ENCODE measurements around the gene HSPA2. TPM values are rescaled to one million over a fixed set of nuclear protein-coding genes. Genes with fewer than 3 reads are reported as not detected.
A peak's percentile ranks its signal among the peaks of the same experiment; 100 is the strongest.

Gene HSPA2
- total and polyA plus RNA-seq, 2 of the 13 experiments (the other 11 are each of a cell fraction or from before 2014, with no cell fraction given): 0.15 to 0.27 TPM

DNA sequence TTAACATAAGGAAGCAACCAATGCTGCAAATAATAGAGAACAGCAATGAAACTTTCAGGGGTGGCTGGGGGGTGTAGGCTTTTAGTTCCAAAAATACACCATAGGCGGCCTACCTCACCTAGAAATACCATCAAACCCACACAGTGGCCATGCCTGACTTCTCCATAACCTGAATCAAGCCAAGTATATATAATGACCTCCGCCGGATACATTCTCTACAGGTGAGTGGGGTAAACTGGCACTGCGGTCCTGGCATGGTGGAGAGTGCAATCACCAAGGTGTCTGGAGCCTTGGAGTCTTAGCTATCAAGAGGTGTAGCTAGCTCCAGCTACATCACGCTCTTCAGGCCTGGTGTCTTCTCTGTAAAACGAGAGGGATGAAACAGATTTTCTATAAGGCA, 38.1 kb upstream of the HSPA2 start:
- TF ChIP-seq POGK (CRISPR knock-in tag; conservative IDR thresholded peaks at IDR 0.05) (0 out of 2 replicates have a peak, but pooled peaks have one; percentile 14), MAZ (IDR thresholded peaks at IDR 0.05; ENCODE audit: borderline replicate concordance, low read depth, low read length) (no peak), MAZ (CRISPR knock-in tag; IDR thresholded peaks at IDR 0.05; ENCODE audit: low read depth) (0 out of 2 replicates have a peak, but pooled peaks have one; percentile 6), ZFAT (CRISPR knock-in tag; conservative IDR thresholded peaks at IDR 0.05) (no peak)
- H2AFZ ChIP-seq (ENCODE audit: low read length): no peak overlapping the region
- H3K9ac ChIP-seq (ENCODE audit: insufficient read depth, low read depth, low read length): peak overlapping the region; percentile 95
- H3K27ac ChIP-seq (ENCODE audit: extremely low read length, insufficient read depth, low read length): peak overlapping the region; percentile 99
- WGBS (ENCODE audit: low lambda C conversion rate): 11% methylated on average over 5 of the region's 6 CpGs
- in situ Hi-C loops (cut with HindIII; ENCODE audit: extremely low pct_ligation_motif_present, low pct_unique_long_range_greater_than_20kb): no loop called here
- BruUV-seq (replicated peaks): no TSS peak
- peaks cover 49% of the 10 kb centered on the region for H3K4me1 ChIP-seq (ENCODE audit: insufficient read depth, low read length)
- no peaks in the 10 kb centered on the region for H3K9me3 ChIP-seq (ENCODE audit: low read length)
- ATAC-seq (no peak), FAIRE-seq (no peak), DNase-seq (ENCODE audit: low spot score) (no peak)
- intact Hi-C loops (cut with micrococcal nuclease; ENCODE audit: unreplicated experiment): no loop called here
- peaks cover 17% of the 10 kb centered on the region for H4K20me1 ChIP-seq (ENCODE audit: insufficient read depth, low read length)
- no peaks in the 10 kb centered on the region for H3K36me3 ChIP-seq (replicated peaks in 1 of 2; ENCODE audit: control insufficient read depth in 1 of 2, insufficient read depth in 2 of 2, low read length in 2 of 2)
- POLR2A ChIA-PET: interaction anchor here (1.0 kb wide), 1 partner anchor 115 kb away, joined by 3 read pairs; the partner anchor contains the start of gene MTHFD1
- H3K27me3 ChIP-seq (ENCODE audit: control insufficient read depth in 1 of 2, insufficient read depth in 2 of 2, low read length in 2 of 2): no peaks in the 10 kb centered on the region; a peak in 1 of 5 replicates
- peak overlapping the region; percentile 93 to 98 (median 96) for H3K4me3 ChIP-seq (replicated peaks in 1 of 3; ENCODE audit: insufficient read depth in 1 of 3, low read depth in 2 of 3, low read length in 3 of 3)
- CTCF ChIA-PET (ENCODE audit: low intra/inter-chr PET ratio, low total read pairs): no interaction called here
- peak overlapping the region; percentile 85 for H3K4me2 ChIP-seq (ENCODE audit: low read depth, low read length)
- H3K79me2 ChIP-seq (ENCODE audit: insufficient read depth, low read length): peaks cover 36% of the 10 kb centered on the region

GRCh38 chr14:64502887-64503433, 37.6 kb upstream of the HSPA2 start:
- POLR2A ChIA-PET: interaction anchor here (1.0 kb wide), 1 partner anchor 115 kb away, joined by 3 read pairs; the partner anchor contains the start of gene MTHFD1
- Histone ChIP-seq H3K9ac (ENCODE audit: insufficient read depth, low read depth, low read length) (peak overlapping the region; percentile 95), H2AFZ (ENCODE audit: low read length) (no peak overlapping the region), H3K4me3 (replicated peaks in 1 of 3; ENCODE audit: insufficient read depth in 1 of 3, low read depth in 2 of 3, low read length in 3 of 3) (peak overlapping the region; percentile 93 to 98 (median 96)), H3K27ac (ENCODE audit: extremely low read length, insufficient read depth, low read length) (peak overlapping the region; percentile 99), H3K79me2 (ENCODE audit: insufficient read depth, low read length) (peaks cover 42% of the 10 kb centered on the region), H3K4me1 (ENCODE audit: insufficient read depth, low read length) (peaks cover 55% of the 10 kb centered on the region), H3K4me2 (ENCODE audit: low read depth, low read length) (peak overlapping the region; percentile 85), H3K27me3 (ENCODE audit: control insufficient read depth in 1 of 2, insufficient read depth in 2 of 2, low read length in 2 of 2) (no peaks in the 10 kb centered on the region; a peak in 1 of 5 replicates), H4K20me1 (ENCODE audit: insufficient read depth, low read length) (peaks cover 22% of the 10 kb centered on the region), H3K9me3 (ENCODE audit: low read length) (no peaks in the 10 kb centered on the region), H3K36me3 (replicated peaks in 1 of 2; ENCODE audit: control insufficient read depth in 1 of 2, insufficient read depth in 2 of 2, low read length in 2 of 2) (no peaks in the 10 kb centered on the region)
- intact Hi-C loops (cut with micrococcal nuclease; ENCODE audit: unreplicated experiment) (no loop called here), in situ Hi-C loops (cut with HindIII; ENCODE audit: extremely low pct_ligation_motif_present, low pct_unique_long_range_greater_than_20kb) (no loop called here)
- WGBS (ENCODE audit: low lambda C conversion rate): 3% methylated on average over 14 of the region's 29 CpGs
- no peak for DNase-seq (ENCODE audit: low spot score)
- CTCF ChIA-PET (ENCODE audit: low intra/inter-chr PET ratio, low total read pairs): no interaction called here
- no peak for ATAC-seq
- FAIRE-seq: no peak
- BruUV-seq (replicated peaks): TSS peak; percentile 53
- TF ChIP-seq BCL3 (CRISPR knock-in tag; IDR thresholded peaks at IDR 0.05) (0 out of 2 replicates have a peak, but pooled peaks have one; percentile 6), RARG (CRISPR knock-in tag; IDR thresholded peaks at IDR 0.05; ENCODE audit: low read depth) (no peak), ZBTB42 (CRISPR knock-in tag; IDR thresholded peaks at IDR 0.05) (no peak), ATRX (CRISPR knock-in tag; IDR thresholded peaks at IDR 0.05; ENCODE audit: borderline replicate concordance) (no peak), ZC3H13 (CRISPR knock-in tag; IDR thresholded peaks at IDR 0.05) (no peak), EP300 (IDR thresholded peaks at IDR 0.05; ENCODE audit: low read depth in 2 of 2, low read length in 2 of 2) (no peak), EP300 (CRISPR knock-in tag; IDR thresholded peaks at IDR 0.05; ENCODE audit: borderline replicate concordance) (no peak), ZNF317 (CRISPR knock-in tag; IDR thresholded peaks at IDR 0.05) (0 out of 2 replicates have a peak, but pooled peaks have one; percentile 56), ZNF629 (CRISPR knock-in tag; conservative IDR thresholded peaks at IDR 0.05) (no peak), TOE1 (CRISPR knock-in tag; IDR thresholded peaks at IDR 0.05) (no peak), HNRNPL (IDR thresholded peaks at IDR 0.05; ENCODE audit: low read depth, low read length) (0 out of 2 replicates have a peak, but pooled peaks have one; percentile 33), TSC22D2 (CRISPR knock-in tag; IDR thresholded peaks at IDR 0.05; ENCODE audit: borderline replicate concordance) (no peak)
